ENCODE measurements around the gene DIO1. TPM values are rescaled to one million over a fixed set of nuclear protein-coding genes. Genes with fewer than 3 reads are reported as not detected.

Gene DIO1
- total and polyA plus RNA-seq, 8 donors, result not detected

GRCh38 chr1:53948291-53948690, 54.3 kb downstream of the DIO1 start:
- Histone ChIP-seq H3K9me3 (no peaks in the 10 kb centered on the region), H3K36me3 (peaks cover 11 to 24% (median 19%) of the 10 kb centered on the region in 4 donors), H3K4me3 (no peak overlapping the region), H3K27me3 (no peaks in the 10 kb centered on the region), H3K4me1 (peaks cover 19 to 67% (median 53%) of the 10 kb centered on the region in 4 donors), H3K27ac (peak overlapping the region in 1 of 5 donors; percentile 95)
- no peak for TF ChIP-seq POLR2AphosphoS5 (IDR thresholded peaks at IDR 0.05)
- no peak for TF ChIP-seq CTCF (IDR thresholded peaks at IDR 0.05)
- no peak for TF ChIP-seq POLR2A (IDR thresholded peaks at IDR 0.05)
- no peak for TF ChIP-seq EP300 (IDR thresholded peaks at IDR 0.05)
- intact Hi-C loops (cut with DNase I; ENCODE audit: low total_unique reads), result loop anchor here (5.0 kb wide), 2 partner anchors 56 to 71 kb away; partner anchors contain the start of gene DIO1
- WGBS, 5 donors, result 87 to 95% (median 92%) methylated on average over 5 of the region's 5 CpGs
- DNase-seq, result no peak

- 81 to 86% (median 85%) methylated on average over 4 of the region's 4 CpGs for WGBS, 5 donors
- Histone ChIP-seq H3K36me3 (peaks cover 11 to 34% (median 29%) of the 10 kb centered on the region in 4 donors), H3K4me1 (peaks cover 17 to 67% (median 47%) of the 10 kb centered on the region in 4 donors), H3K4me3 (no peak overlapping the region), H3K9me3 (no peaks in the 10 kb centered on the region), H3K27ac (peak overlapping the region in 1 of 5 donors; percentile 95), H3K27me3 (no peaks in the 10 kb centered on the region)
- peak in 5 of 7 experiments; percentile 16 to 63 (median 35) for TF ChIP-seq CTCF (IDR thresholded peaks at IDR 0.05)
- TF ChIP-seq EP300 (IDR thresholded peaks at IDR 0.05), result no peak
- intact Hi-C loops (cut with DNase I; ENCODE audit: low total_unique reads), result loop anchor here (5.0 kb wide), 2 partner anchors 57 to 72 kb away; partner anchors contain the start of gene DIO1
- DNase-seq, result peak in 1 of 2 donors; percentile 72
Measured at GRCh38 chr1:53949023-53949990, 55.3 kb downstream of the DIO1 start.

GRCh38 chr1:53951697-53952096, 57.7 kb downstream of the DIO1 start:
- intact Hi-C loops (cut with DNase I; ENCODE audit: low total_unique reads), result no loop called here
- 84 to 96% (median 89%) methylated on average over 5 of the region's 5 CpGs for WGBS, 5 donors

More at GRCh38 chr1:53951697-53952096, 57.7 kb downstream of the DIO1 start:
- Histone ChIP-seq H3K36me3 (peaks cover 11 to 38% (median 35%) of the 10 kb centered on the region in 4 donors), H3K4me3 (no peak overlapping the region), H3K9me3 (no peaks in the 10 kb centered on the region), H3K4me1 (peaks cover 15 to 73% (median 42%) of the 10 kb centered on the region in 4 donors), H3K27me3 (no peaks in the 10 kb centered on the region), H3K27ac (no peak overlapping the region)
- peak in 1 of 2 donors; percentile 18 for DNase-seq
- TF ChIP-seq POLR2A (IDR thresholded peaks at IDR 0.05) (no peak), EP300 (IDR thresholded peaks at IDR 0.05) (no peak), POLR2AphosphoS5 (IDR thresholded peaks at IDR 0.05) (no peak), CTCF (IDR thresholded peaks at IDR 0.05) (no peak)

Data from stomach (tissue), 9 donors.